ENCODE measurements around the gene IL32.
"Not testable (repeated sequence)": the region's sequence is repeated elsewhere in the genome, so short reads cannot be mapped to it uniquely, and the experiment has no call there.

The IL32 gene

GRCh38 chr16:3028716-3029319, 36.6 kb upstream of the IL32 start:
- FAIRE-seq, result no peak

- FAIRE-seq, result no peak
Observed at GRCh38 chr16:3029491-3030221, 35.8 kb upstream of the IL32 start.

- FAIRE-seq, result no peak
Observed at GRCh38 chr16:3030222-3031212, 34.9 kb upstream of the IL32 start.

DNA sequence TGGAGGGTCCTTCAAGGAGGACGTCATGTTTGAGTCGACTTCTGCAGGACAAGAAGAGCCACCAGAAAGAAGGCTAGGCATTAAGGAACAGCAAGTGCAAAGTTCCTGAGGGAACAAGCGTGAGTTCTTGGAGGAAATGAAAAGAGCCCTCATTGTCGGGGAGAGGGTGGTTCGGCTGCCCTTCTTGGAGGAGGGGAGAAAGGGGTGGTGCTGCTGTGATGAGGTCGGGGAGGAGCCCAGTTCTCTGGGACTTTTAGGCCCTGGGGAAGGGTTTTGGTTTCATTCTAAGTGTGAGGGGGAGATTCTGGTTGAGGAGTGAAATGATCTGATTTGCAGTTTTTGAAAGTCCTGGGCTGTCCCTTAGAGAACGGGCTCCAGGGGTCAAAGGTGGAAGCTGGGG, 32.8 kb upstream of the IL32 start:
- FAIRE-seq, result no peak

DNA sequence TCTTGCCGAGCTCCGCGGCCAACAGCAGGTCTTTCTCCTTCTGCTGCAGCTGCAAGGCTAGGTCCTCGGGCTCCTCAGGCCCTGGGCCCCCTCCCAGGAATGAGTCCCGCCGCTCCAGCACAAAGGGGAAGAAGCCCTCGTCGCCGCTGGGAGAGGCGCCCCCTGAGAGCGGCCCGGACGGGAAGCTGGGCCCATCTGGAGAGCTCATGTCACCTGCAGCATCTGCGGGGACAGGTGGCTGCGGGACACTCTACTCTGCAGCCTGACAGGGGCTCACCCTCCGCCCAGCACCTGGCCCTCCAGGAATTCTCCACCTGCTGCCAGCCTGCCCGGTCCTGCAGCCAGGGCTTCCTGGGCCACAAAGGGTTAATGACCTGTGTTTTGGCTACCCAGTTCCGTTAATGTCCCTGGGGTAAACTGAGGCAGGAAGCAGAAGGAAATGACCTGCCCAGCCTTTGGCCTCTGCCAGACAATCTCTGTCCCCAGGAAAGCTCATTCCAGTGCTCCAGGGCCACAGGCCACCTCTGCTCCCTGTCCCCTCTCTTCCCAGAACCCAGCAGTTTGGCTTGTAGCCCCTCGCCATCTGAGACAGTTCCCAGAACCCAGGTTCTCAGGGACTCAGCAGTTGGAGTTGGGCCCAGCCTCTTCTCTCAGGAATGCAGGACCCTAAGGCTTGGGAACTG, 30.0 kb upstream of the IL32 start:
- no peak for FAIRE-seq

DNA sequence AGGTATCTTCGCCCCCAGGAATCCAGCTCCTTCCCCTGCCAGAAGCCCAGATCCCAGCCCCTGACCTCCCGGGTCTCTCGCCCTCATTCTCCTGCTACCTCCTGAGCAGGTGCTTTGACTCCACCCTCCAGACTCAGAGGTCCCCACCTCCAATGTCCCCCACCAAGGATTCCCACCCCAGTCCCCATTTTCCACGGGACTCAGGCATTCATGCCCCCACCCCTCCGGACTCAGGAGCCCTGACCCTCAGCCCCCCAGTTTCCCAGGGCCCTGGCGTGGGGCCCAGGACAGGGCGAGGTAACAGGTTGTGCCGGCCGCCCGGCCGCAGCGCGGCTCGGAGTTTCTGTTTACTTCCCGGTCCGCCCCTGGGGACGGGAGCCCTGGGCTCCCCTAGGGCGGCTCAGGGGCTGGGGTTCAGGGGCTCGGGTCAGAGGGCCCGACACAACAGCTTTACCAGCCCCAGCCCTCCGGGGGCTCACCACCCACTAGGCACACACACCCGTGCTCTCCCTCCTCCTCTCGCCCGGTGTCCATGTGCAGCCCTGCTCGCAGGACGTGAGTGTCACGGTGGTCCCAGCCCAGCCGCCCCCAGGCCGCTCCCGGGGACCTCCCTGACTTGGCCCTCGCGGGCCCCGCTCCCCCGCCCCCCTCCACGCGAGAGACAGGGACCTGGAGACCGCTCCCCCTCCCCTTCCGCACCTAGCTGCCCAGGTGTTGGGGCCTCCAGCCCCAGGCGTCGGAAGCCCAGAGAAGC, 29.3 kb upstream of the IL32 start:
- no peak for FAIRE-seq

DNA sequence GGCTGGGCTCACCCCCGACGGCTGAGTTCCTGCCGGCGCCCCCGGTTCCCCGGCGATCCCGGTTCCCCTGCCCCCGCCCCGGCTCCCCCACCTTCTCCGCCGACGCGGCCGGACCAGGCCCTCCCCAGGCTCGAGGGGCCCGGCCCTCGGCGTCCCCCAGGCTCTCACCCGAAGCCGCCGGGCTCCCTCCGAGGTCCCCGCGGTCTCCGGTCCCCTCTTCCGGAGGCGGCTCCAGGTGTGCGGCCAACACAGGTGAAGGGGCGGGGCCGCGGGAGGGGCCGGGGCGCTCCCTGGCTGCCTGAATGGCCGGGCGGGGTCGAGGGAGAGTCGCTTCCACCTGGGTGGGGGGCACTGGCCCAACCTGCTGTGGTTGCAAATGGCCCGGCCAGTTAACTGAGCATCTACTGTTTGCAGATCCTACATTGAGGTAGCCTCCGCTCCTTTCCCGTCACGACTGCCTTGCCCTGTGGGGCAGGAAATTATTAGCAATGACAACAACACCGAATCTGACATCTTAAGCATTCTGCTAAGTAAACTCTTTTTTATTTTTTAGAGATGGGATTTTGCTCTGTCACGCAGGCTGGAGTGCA, 28.6 kb upstream of the IL32 start, which contains the start of gene BICDL2:
BICDL2 (minus strand) TSS at position 219 of the 590 bp plus-strand sequence. CDS start 1,448 bp downstream, outside the sequence.
- no peak for FAIRE-seq

DNA sequence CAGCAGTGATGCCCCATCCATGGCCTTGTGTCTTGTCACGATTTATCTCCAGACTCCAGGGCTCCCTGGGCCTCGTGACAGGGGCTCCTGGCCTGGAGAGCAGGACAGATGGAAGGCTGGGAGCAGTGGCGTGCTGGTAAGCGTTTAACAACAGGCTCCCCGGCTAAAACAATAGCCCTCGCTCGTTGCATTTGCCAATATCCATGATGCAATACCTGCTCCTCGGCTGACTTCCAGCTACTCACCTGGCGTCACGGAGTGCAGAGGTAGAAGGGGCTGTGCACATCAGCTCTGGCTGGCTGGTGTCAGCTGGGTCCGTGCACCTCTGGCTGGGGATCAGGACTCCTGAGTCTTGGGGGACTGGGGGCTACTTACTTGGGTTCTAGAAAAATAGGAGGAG, 27.2 kb upstream of the IL32 start:
- no peak for FAIRE-seq

GRCh38 chr16:3038896-3039295, 26.5 kb upstream of the IL32 start:
- no peak for FAIRE-seq

- no peak for FAIRE-seq
Observed at GRCh38 chr16:3042376-3042775, 23.1 kb upstream of the IL32 start.

DNA sequence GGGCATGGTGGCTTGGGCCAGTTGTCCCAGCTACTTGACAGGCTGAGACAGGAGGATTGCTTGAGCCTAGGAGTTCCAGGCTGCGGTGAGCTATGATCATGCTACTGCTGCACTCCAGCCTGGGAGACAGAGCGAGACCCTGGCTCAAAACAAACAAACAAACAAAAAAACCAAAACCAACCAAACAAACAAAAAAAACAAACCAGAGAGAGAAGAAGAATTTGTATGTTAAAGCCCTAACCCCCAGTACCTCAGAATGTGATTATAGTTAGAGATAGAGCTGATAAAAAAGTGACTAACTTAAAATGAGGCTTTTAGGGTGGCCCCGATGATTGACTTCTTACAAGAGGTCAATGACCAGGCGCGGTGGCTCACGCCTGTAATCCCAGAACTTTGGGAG, 20.7 kb upstream of the IL32 start:
- FAIRE-seq, result no peak

DNA sequence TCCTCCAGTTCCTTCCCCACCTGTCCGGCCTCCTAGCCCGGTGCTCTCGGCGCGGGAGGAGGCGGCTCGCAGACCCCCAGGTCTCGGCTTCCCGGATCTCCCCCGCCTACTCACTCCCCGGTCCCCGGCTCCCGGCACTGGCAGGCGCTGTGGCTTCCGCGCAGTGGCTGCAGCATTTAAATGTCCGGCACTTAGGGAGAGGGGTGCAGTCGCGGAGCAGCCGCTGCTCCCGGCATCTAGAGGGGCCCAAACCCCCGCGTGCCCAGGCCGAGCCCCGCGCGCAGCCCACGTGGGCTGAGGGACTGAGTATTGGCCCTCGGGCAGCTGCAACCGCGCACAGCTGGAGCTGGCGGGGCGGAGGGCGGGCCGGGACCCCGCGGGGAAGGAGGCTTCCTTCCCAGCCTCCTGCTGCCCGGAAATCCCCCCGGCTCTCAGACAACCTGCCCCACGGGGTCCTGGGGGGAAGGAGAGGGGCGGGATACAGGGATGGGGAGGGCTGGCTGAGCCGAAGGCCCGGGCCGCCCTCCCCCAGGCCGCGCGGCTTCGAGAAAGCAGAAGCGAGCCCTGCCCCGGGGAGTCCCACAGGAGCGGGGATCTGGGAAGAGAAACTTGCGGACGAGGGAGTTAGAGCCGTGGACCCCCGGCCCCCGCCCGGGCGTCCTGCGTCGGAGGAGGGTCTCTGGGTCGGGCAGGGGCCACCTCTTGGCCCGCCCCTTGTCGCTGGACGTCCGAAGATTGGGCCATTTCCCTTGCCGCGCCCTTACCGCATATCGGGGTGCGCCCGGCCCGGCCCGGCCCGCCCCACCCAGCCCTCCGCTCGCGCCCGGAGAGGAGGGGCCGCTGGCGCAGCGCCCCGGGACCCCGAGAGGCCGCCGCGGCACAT, 19.4 kb upstream of the IL32 start, which contains the start of gene MMP25:
MMP25 (plus strand) TSS at position 804 of the 883 bp plus-strand sequence. CDS start 357 bp downstream, outside the sequence.
- FAIRE-seq, result no peak

DNA sequence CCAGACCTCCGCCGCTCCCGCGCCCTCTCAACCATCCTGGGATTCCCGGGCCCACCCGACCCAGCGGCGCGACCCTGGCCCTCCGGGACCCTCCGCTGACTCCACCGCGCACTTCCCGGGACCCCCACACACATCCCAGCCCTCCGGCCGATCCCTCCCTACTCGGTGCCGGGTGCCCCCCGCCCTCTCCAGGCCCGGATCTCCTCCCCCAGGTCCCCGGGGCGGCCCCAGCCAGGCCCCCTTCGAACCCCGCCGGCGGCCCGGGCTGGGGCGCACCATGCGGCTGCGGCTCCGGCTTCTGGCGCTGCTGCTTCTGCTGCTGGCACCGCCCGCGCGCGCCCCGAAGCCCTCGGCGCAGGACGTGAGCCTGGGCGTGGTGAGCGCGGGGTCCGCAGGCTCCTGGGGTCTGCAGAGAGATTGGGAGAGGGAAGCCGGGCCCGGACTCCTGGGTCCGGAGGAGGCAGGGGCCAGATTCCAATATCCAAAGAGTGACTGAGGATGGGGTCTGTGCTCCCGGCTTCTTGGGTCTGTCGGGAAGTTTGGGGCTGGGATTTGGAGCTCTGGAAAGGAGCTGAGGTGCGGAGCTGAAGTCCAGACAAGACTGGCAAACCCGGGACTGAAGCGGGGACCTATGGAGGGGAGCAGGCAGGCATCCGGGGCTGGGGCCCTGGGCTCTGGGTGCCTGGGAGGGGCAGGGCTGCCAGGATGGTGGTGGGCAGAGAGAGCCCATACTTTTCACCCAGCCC, 18.6 kb upstream of the IL32 start:
- no peak for FAIRE-seq

GRCh38 chr16:3047387-3047720, 18.1 kb upstream of the IL32 start:
- no peak for FAIRE-seq

DNA sequence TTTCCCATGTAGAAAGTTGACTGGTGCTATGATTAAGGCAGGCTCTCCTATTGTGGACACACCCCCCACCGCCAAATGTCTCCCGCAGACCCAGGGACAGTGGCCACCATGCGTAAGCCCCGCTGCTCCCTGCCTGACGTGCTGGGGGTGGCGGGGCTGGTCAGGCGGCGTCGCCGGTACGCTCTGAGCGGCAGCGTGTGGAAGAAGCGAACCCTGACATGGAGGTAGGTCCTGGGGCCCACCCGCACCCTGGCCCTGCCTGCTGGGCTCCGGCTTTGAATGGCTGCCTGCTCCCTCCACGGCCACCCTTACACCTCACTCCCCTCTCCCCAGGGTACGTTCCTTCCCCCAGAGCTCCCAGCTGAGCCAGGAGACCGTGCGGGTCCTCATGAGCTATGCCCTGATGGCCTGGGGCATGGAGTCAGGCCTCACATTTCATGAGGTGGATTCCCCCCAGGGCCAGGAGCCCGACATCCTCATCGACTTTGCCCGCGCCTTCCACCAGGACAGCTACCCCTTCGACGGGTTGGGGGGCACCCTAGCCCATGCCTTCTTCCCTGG, 15.4 kb upstream of the IL32 start:
- FAIRE-seq, result no peak

DNA sequence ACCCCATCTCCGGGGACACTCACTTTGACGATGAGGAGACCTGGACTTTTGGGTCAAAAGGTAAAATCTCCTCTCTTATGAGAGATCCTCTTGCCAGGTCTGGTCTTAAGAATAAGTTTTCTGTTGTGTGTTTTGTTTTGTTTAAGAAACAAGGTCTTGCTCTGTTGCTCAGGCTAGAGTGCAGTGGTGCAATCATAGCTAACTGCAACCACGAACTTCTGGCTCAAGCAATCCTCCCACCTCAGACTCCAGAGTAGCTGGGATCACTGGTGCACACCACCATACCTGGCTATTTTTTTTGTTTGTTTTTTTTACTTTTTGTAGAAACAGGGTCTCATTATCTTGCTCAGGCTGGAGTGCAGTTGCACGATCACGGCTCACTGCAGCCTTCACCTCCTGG, 15.0 kb upstream of the IL32 start:
- FAIRE-seq, result no peak

- no peak for FAIRE-seq
Observed at GRCh38 chr16:3051009-3051408, 14.4 kb upstream of the IL32 start.

- FAIRE-seq, result no peak
Observed at GRCh38 chr16:3051494-3051893, 13.9 kb upstream of the IL32 start.

- not testable (repeated sequence) for FAIRE-seq
Observed at GRCh38 chr16:3052571-3053329, 12.7 kb upstream of the IL32 start.

Measured in colon (tissue), 2 donors.